AG04449 (cell line): ENCODE measurements around the gene CCDC120.

ENCODE experiments used
- CTCF ChIA-PET: fragments of 350-600 bp; formaldehyde crosslinking; extraction: SDS; loops from one replicate; lab custom pipeline; 2021; ENCODE audit warnings: antibody characterized with exemption; lab: Yijun Ruan, JAX
- POLR2A ChIA-PET: fragments of 400-600, 350-600 bp; formaldehyde crosslinking; extraction: SDS; loops from one replicate; lab custom pipeline; 2020; ENCODE audit warnings: antibody characterized with exemption, inconsistent platforms; lab: Yijun Ruan, JAX
- DNase-seq: peaks from one replicate; pipeline ENCODE4 v3.0.0-alpha.2; 2010; ENCODE audit warnings: low read depth, low spot score
- H3K4me3 ChIP-seq: 2 replicates; pipeline ENCODE4 v1.5.1; 2011; ENCODE audit warnings: low read depth, mild to moderate bottlenecking, control low read depth, low read length
- TF ChIP-seq, protein P1 (sequence below): IDR thresholded peaks from one replicate; pipeline ENCODE4 v1.5.1; 2011; ENCODE audit warnings: mild to moderate bottlenecking, moderate library complexity, low read length, control low read depth, inconsistent platforms; ENCODE audit not compliant: insufficient read depth; ENCODE audit errors: missing control alignments

Gene CCDC120

DNA sequence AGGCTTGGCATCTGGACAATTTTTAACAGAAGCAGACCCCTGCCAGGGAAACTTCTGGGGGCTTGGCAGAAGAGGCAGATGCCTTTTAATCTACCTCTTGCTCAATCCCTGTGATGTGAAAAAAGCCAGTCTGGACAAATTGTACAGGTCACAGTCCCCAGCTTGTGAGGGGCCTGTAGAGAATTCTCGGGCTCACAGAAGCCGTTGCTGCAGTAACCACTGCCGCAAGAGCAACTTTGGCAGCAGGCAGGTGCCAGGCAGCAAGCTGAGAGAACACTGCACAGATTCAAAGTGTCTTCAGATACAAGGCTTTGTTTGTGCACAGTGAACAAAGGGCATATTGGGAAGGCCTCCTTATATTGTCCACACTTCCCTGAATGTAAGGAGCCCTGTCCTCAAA is 53.0 kb downstream of the CCDC120 start:
- ChIA-PET CTCF (no interaction called here), POLR2A (no interaction called here)
- no peak overlapping the region for H3K4me3 ChIP-seq
- TF ChIP-seq, protein P1, sequence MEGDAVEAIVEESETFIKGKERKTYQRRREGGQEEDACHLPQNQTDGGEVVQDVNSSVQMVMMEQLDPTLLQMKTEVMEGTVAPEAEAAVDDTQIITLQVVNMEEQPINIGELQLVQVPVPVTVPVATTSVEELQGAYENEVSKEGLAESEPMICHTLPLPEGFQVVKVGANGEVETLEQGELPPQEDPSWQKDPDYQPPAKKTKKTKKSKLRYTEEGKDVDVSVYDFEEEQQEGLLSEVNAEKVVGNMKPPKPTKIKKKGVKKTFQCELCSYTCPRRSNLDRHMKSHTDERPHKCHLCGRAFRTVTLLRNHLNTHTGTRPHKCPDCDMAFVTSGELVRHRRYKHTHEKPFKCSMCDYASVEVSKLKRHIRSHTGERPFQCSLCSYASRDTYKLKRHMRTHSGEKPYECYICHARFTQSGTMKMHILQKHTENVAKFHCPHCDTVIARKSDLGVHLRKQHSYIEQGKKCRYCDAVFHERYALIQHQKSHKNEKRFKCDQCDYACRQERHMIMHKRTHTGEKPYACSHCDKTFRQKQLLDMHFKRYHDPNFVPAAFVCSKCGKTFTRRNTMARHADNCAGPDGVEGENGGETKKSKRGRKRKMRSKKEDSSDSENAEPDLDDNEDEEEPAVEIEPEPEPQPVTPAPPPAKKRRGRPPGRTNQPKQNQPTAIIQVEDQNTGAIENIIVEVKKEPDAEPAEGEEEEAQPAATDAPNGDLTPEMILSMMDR = no peak
- DNase-seq = no peak

DNA sequence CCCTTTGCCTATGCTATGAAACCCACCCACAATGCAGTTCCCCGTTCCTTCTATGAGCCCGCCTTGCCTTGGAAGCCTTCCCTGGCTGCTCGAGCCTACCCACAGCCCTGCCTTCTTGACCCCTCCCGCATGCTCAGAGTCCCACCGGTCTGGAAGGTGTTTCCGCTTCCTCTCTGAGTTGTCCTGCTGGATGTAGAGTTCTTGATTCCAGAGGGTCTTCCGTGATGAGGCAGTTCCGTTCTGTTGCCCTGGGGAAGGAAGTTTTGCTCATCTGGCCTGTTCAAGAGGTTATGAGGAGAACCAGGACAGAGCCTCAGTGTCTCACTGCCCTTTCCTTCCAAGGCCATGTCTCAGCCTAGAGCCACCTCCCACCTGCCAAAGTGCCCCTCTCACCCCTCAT is 57.3 kb downstream of the CCDC120 start:
- TF ChIP-seq, protein P1 = no peak
- ChIA-PET POLR2A (no interaction called here), CTCF (no interaction called here)
- no peak for DNase-seq
- no peak overlapping the region for H3K4me3 ChIP-seq

DNA sequence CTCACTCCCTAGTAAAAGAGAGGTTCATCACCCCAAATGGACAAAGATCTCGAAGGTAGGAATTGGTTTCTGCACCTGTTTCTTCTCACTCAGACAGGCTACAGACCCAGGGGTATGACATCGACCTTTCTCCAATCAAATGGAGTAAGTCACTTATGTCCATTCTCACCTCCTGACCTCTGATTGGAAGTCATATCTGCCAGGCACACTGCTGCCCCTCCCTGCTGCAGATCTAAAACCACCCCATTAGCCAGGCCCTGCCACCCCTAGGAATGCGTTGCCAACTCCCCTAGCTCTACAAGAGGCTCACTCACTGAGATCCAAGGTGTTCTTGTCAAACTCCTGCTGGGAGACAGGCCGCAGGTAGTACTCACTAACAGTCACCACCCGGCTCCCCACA is 57.9 kb downstream of the CCDC120 start:
- TF ChIP-seq, protein P1 = no peak
- POLR2A ChIA-PET = no interaction called here

DNA sequence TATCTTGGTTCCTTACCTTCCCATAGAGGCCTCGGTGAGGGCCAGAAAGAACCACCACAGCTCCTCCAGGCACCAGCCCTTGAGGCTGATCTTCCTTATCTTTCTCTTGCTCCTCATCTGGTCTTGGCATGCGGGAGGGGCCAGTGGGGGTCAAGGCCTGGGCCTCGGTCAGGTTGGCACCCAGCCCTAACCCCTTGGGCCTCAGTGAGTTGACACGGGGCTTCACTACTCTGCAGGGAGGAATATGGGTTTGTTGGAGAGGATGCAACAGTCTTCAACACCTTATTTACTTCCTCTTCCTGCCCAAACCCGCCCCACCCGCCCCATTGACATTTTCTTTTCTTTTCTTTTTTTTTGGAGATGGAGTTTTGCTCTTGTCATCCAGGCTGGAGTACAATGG is 58.8 kb downstream of the CCDC120 start:
- no peak for DNase-seq
- no peak overlapping the region for H3K4me3 ChIP-seq
- POLR2A ChIA-PET = no interaction called here
- CTCF ChIA-PET = no interaction called here
- TF ChIP-seq, protein P1 = no peak

More for the DNA sequence above, 57.9 kb downstream of the CCDC120 start:
- DNase-seq = no peak
- no peak overlapping the region for H3K4me3 ChIP-seq
- CTCF ChIA-PET = no interaction called here
